ENCODE measurements around the gene ERV3-1. TPM values are rescaled to one million over a fixed set of nuclear protein-coding genes. Genes with fewer than 3 reads are reported as not detected.
"Not testable (repeated sequence)": the region's sequence is repeated elsewhere in the genome, so short reads cannot be mapped to it uniquely, and the experiment has no call there.

Gene ERV3-1
- total RNA-seq, 2 donors from 2014 or later: 38.2 to 44.6 TPM

DNA sequence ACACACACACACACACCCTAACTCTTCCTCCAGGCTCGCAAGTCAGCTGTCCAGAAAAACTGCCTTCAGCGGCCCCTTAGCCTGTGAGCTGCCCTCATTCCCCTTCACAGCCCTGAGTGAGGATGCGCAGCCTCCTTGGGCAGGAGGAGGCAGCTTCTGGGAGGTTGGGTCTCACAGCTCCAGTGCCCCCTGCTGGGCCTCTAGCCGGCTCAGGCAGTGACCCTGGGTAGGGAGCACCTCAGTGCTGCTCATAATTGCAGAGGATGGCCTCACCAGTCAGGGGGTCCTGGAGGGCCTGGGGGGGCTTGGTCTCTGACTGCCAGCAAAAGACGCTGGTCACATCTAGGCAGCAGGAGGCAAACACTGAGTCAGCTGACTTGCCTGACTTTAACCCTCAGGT lies 59.7 kb downstream of the ERV3-1 start:
- peaks cover 49% of the 10 kb centered on the region for H3K27me3 Mint-ChIP-seq (ENCODE audit: insufficient read depth)

DNA sequence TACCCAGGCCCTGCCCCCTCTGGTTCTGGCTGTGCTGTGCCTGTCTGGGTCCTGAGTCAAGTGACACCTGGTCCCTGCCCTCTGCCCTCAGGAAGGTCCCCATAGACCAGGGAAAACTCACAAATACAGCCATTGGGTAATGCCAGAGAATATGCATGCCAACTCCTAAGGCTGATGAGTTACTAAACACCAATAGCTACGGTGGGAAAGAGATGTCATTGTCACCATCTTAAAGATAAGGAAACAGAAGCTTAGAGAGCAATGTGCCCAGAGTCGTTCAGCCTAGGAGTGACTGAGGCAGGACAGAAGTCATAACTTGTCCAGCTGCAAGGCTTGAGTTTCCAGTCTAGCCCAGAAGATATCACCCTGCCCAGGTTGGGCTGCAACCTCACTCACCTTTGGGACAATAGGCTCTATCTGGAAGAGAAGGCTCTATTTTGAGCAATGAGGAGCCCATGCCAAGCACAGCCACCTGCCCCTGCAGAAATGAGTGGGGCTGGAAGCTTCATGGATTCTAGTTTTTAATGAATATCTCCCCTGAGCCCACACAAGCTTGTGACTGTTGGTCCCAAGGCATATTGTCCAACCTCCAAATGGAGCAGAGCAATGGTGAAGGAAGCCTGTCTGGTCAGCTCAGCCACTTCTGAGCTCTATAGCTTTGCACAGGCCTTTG lies 60.8 kb downstream of the ERV3-1 start:
- peaks cover 4% of the 10 kb centered on the region for H3K9me3 Mint-ChIP-seq
- Histone ChIP-seq H3K27me3 (ENCODE audit: control insufficient read depth, insufficient read depth, low read length, poor library complexity, severe bottlenecking) (peaks cover 22% of the 10 kb centered on the region), H3K9ac (ENCODE audit: extremely low read depth, low read length, poor library complexity, severe bottlenecking) (no peak overlapping the region), H3K36me3 (ENCODE audit: control insufficient read depth, insufficient read depth, low read length) (no peaks in the 10 kb centered on the region), H3K9me3 (ENCODE audit: control insufficient read depth, low read length) (no peaks in the 10 kb centered on the region), H3K27ac (ENCODE audit: low read depth, low read length) (no peak overlapping the region), H3K4me1 (ENCODE audit: control insufficient read depth, insufficient read depth, low read length) (no peaks in the 10 kb centered on the region), H3K4me3 (ENCODE audit: low read length) (no peak overlapping the region)
- H3K27ac Mint-ChIP-seq: no peak overlapping the region
- H3K36me3 Mint-ChIP-seq (ENCODE audit: low read depth): no peaks in the 10 kb centered on the region
- WGBS, 2 experiments (ENCODE audit: insufficient coverage in 1 of 2, insufficient read length in 1 of 2): 75 to 82% methylated on average over 2 of the region's 2 CpGs
- TF ChIP-seq, protein P1, sequence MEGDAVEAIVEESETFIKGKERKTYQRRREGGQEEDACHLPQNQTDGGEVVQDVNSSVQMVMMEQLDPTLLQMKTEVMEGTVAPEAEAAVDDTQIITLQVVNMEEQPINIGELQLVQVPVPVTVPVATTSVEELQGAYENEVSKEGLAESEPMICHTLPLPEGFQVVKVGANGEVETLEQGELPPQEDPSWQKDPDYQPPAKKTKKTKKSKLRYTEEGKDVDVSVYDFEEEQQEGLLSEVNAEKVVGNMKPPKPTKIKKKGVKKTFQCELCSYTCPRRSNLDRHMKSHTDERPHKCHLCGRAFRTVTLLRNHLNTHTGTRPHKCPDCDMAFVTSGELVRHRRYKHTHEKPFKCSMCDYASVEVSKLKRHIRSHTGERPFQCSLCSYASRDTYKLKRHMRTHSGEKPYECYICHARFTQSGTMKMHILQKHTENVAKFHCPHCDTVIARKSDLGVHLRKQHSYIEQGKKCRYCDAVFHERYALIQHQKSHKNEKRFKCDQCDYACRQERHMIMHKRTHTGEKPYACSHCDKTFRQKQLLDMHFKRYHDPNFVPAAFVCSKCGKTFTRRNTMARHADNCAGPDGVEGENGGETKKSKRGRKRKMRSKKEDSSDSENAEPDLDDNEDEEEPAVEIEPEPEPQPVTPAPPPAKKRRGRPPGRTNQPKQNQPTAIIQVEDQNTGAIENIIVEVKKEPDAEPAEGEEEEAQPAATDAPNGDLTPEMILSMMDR (conservative IDR thresholded peaks at IDR 0.05): no peak
- no peak for DNase-seq
- peaks cover 49% of the 10 kb centered on the region for H3K27me3 Mint-ChIP-seq (ENCODE audit: insufficient read depth)
- no peaks in the 10 kb centered on the region for H3K4me1 Mint-ChIP-seq
- no peak overlapping the region for H3K4me3 Mint-ChIP-seq

More for the DNA sequence above, 59.7 kb downstream of the ERV3-1 start:
- Histone ChIP-seq H3K27me3 (ENCODE audit: control insufficient read depth, insufficient read depth, low read length, poor library complexity, severe bottlenecking) (peaks cover 22% of the 10 kb centered on the region), H3K4me3 (ENCODE audit: low read length) (peak overlapping the region; percentile 75), H3K27ac (ENCODE audit: low read depth, low read length) (no peak overlapping the region), H3K36me3 (ENCODE audit: control insufficient read depth, insufficient read depth, low read length) (no peaks in the 10 kb centered on the region), H3K9me3 (ENCODE audit: control insufficient read depth, low read length) (no peaks in the 10 kb centered on the region), H3K4me1 (ENCODE audit: control insufficient read depth, insufficient read depth, low read length) (no peaks in the 10 kb centered on the region), H3K9ac (ENCODE audit: extremely low read depth, low read length, poor library complexity, severe bottlenecking) (no peak overlapping the region)
- TF ChIP-seq, protein P1 (conservative IDR thresholded peaks at IDR 0.05): peak; percentile 36
- peak overlapping the region; percentile 49 for H3K4me3 Mint-ChIP-seq
- peak; percentile 74 for DNase-seq
- H3K9me3 Mint-ChIP-seq: peaks cover 4% of the 10 kb centered on the region
- H3K4me1 Mint-ChIP-seq: no peaks in the 10 kb centered on the region
- whole genome bisulfite sequencing, 2 experiments (ENCODE audit: insufficient coverage in 1 of 2, insufficient read length in 1 of 2): 25 to 53% methylated on average over 2 to 5 of the region's 5 CpGs
- no peak overlapping the region for H3K27ac Mint-ChIP-seq
- H3K36me3 Mint-ChIP-seq (ENCODE audit: low read depth): no peaks in the 10 kb centered on the region

DNA sequence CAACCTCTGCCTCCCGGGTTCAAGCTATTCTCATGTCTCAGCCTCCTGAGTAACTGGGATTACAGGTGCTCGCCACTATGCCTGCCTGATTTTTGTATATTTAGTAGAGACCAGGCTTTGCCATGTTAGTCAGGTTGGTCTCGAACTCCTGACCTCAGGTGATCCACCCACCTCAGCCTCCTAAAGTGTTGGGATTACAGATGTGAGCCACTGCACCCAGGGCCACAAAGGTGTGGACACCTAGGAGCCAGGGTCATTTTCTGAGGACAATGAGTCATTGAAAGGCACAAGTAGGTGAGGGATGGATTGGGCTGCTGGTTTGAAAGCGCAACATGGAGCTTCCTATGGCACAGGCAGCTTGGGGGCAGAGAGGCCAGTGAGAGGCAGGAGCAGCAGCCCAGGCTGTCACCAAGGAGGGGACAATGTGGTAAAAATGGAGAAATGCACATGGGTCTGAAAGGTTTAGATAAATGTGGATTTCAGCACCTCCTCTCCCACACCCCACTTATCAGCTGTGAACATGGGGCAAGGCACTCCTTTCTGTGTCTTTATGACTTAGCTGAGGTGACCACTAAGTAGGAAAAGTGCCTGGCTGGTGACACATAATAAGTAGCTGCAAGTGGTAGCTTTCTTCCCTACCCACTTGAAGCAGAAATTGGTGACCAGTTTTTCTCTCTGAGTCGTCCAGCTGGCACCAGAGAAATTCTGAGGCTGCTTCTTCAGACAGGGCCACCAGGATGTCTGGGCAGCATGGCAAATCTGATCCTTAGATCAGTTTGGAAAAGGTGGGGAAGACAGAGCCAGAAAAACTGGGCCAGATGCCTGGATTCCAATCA lies 61.6 kb downstream of the ERV3-1 start:
- H3K27ac Mint-ChIP-seq; H3K36me3 ChIP-seq (ENCODE audit: control insufficient read depth, insufficient read depth, low read length); H3K4me3 Mint-ChIP-seq; H3K27ac ChIP-seq (ENCODE audit: low read depth, low read length); H3K9me3 ChIP-seq (ENCODE audit: control insufficient read depth, low read length); H3K4me1 ChIP-seq (ENCODE audit: control insufficient read depth, insufficient read depth, low read length); H3K4me3 ChIP-seq (ENCODE audit: low read length); H3K9ac ChIP-seq (ENCODE audit: extremely low read depth, low read length, poor library complexity, severe bottlenecking); H3K9me3 Mint-ChIP-seq; H3K4me1 Mint-ChIP-seq; DNase-seq; H3K36me3 Mint-ChIP-seq (ENCODE audit: low read depth): not testable (repeated sequence)
- H3K27me3 ChIP-seq (ENCODE audit: control insufficient read depth, insufficient read depth, low read length, poor library complexity, severe bottlenecking): peaks cover 22% of the 10 kb centered on the region
- peaks cover 43% of the 10 kb centered on the region for H3K27me3 Mint-ChIP-seq (ENCODE audit: insufficient read depth)
- 83 to 85% methylated on average over 1 to 5 of the region's 5 CpGs for WGBS, 2 experiments (ENCODE audit: insufficient coverage in 1 of 2, insufficient read length in 1 of 2)

Other genes starting within 250 kb of the ERV3-1 start
- gene ZNF138, start 212.3 kb downstream of the ERV3-1 start, total RNA-seq: 10 to 100 TPM; 28.0 to 32.9 TPM
- gene ZNF273, start 103.4 kb downstream of the ERV3-1 start, total RNA-seq: 10 to 100 TPM; 15.5 to 20.5 TPM
- 10 to 100 TPM; 32.4 to 40.6 TPM for gene ZNF117, start 15.7 kb downstream of the ERV3-1 start, total RNA-seq